WTC11 (cell line): ENCODE data around the gene LLGL2.

ENCODE experiments used
- ELF4 ChIP-seq: sonication (generic); formaldehyde crosslinking; IDR thresholded peaks from 2 replicates; pipeline ENCODE4 v1.8.1; 2022; ENCODE audit warnings: low read depth, mild to moderate bottlenecking, moderate library complexity, missing genetic modification reagents
- NR3C1 ChIP-seq: sonication (generic); formaldehyde crosslinking; conservative IDR thresholded peaks from 2 replicates; pipeline ENCODE4 v1.8.1; 2023; ENCODE audit warnings: low read depth, mild to moderate bottlenecking, missing genetic modification reagents
- SMAD4 ChIP-seq: sonication (generic); formaldehyde crosslinking; IDR thresholded peaks from 2 replicates; pipeline ENCODE4 v1.8.0; 2022; ENCODE audit warnings: mild to moderate bottlenecking, missing genetic modification reagents
- SP1 ChIP-seq: sonication (generic); formaldehyde crosslinking; conservative IDR thresholded peaks from 2 replicates; pipeline ENCODE4 v1.8.1; 2022; ENCODE audit warnings: missing genetic modification reagents
- ZNF396 ChIP-seq: fragments of 250-450 bp; sonication (Bioruptor Pico); IDR thresholded peaks from 2 replicates; pipeline ENCODE4 v1.8.0; 2021; ENCODE audit warnings: mild to moderate bottlenecking, moderate library complexity, borderline replicate concordance
- ZNF512 ChIP-seq: sonication (generic); formaldehyde crosslinking; IDR thresholded peaks from 2 replicates; pipeline ENCODE4 v1.8.1; 2022; ENCODE audit warnings: missing genetic modification reagents, borderline replicate concordance
- TF ChIP-seq, protein P1 (sequence below): fragments of 200-600 bp; IDR thresholded peaks from 2 replicates; pipeline ENCODE4 v1.8.0; 2022; ENCODE audit warnings: antibody characterized with exemption
- TF ChIP-seq, protein P2 (sequence below): sonication (generic); formaldehyde crosslinking; IDR thresholded peaks from 2 replicates; pipeline ENCODE4 v1.8.1; 2022; ENCODE audit warnings: low read depth, missing genetic modification reagents, borderline replicate concordance
- TF ChIP-seq, protein P3 (sequence below): sonication (generic); formaldehyde crosslinking; IDR thresholded peaks from 2 replicates; pipeline ENCODE4 v1.8.1; 2023; ENCODE audit warnings: mild to moderate bottlenecking, missing genetic modification reagents, moderate library complexity

GRCh38 chr17:75575197-75575596 is 49.7 kb downstream of the LLGL2 start:
- TF ChIP-seq, protein P1, sequence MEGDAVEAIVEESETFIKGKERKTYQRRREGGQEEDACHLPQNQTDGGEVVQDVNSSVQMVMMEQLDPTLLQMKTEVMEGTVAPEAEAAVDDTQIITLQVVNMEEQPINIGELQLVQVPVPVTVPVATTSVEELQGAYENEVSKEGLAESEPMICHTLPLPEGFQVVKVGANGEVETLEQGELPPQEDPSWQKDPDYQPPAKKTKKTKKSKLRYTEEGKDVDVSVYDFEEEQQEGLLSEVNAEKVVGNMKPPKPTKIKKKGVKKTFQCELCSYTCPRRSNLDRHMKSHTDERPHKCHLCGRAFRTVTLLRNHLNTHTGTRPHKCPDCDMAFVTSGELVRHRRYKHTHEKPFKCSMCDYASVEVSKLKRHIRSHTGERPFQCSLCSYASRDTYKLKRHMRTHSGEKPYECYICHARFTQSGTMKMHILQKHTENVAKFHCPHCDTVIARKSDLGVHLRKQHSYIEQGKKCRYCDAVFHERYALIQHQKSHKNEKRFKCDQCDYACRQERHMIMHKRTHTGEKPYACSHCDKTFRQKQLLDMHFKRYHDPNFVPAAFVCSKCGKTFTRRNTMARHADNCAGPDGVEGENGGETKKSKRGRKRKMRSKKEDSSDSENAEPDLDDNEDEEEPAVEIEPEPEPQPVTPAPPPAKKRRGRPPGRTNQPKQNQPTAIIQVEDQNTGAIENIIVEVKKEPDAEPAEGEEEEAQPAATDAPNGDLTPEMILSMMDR: no peak
- TF ChIP-seq ZNF396 (CRISPR knock-in tag): no peak
- TF ChIP-seq, protein P2, sequence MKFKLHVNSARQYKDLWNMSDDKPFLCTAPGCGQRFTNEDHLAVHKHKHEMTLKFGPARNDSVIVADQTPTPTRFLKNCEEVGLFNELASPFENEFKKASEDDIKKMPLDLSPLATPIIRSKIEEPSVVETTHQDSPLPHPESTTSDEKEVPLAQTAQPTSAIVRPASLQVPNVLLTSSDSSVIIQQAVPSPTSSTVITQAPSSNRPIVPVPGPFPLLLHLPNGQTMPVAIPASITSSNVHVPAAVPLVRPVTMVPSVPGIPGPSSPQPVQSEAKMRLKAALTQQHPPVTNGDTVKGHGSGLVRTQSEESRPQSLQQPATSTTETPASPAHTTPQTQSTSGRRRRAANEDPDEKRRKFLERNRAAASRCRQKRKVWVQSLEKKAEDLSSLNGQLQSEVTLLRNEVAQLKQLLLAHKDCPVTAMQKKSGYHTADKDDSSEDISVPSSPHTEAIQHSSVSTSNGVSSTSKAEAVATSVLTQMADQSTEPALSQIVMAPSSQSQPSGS (CRISPR knock-in tag): no peak
- no peak for TF ChIP-seq NR3C1 (CRISPR knock-in tag)
- TF ChIP-seq SMAD4 (CRISPR knock-in tag): no peak
- TF ChIP-seq ZNF512: no peak
- TF ChIP-seq, protein P3, sequence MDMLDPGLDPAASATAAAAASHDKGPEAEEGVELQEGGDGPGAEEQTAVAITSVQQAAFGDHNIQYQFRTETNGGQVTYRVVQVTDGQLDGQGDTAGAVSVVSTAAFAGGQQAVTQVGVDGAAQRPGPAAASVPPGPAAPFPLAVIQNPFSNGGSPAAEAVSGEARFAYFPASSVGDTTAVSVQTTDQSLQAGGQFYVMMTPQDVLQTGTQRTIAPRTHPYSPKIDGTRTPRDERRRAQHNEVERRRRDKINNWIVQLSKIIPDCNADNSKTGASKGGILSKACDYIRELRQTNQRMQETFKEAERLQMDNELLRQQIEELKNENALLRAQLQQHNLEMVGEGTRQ (CRISPR knock-in tag): no peak
- TF ChIP-seq ELF4: no peak
- TF ChIP-seq SP1 (CRISPR knock-in tag): no peak
